SK-N-MC (cell line): ENCODE measurements around the gene PRDM16.

ENCODE experiments used
- DNase-seq: peaks from one replicate; pipeline ENCODE4 v3.0.0-alpha.2; 2011; ENCODE audit warnings: low read depth, low spot score
- H3K27ac ChIP-seq: fragments of 200-600 bp; sonication (generic); 2 replicates; pipeline ENCODE4 v1.5.1; 2016; ENCODE audit warnings: mixed run types
- H3K36me3 ChIP-seq: fragments of 200-600 bp; sonication (generic); 2 replicates; pipeline ENCODE4 v1.6.1; 2017; ENCODE audit warnings: antibody characterized with exemption, low read length, mixed read lengths; ENCODE audit not compliant: insufficient read depth
- H3K4me3 ChIP-seq: fragments of 200-600 bp; sonication (generic); 2 replicates; pipeline ENCODE4 v1.5.1; 2016
- H3K9ac ChIP-seq: fragments of 200-600 bp; sonication (generic); 2 replicates; pipeline ENCODE4 v1.8.0; 2017; ENCODE audit warnings: mixed run types, mixed read lengths; ENCODE audit not compliant: insufficient read length
- H3K9me3 ChIP-seq: fragments of 200-600 bp; sonication (generic); 2 replicates; pipeline ENCODE4 v1.6.1; 2017; ENCODE audit warnings: low read depth, mild to moderate bottlenecking, antibody characterized with exemption, low read length, moderate library complexity, mixed read lengths
- EZH2 ChIP-seq: fragments of 200-600 bp; sonication (generic); IDR thresholded peaks from one replicate; pipeline ENCODE4 v1.6.1; 2017; ENCODE audit warnings: antibody characterized with exemption
- FOXP2 ChIP-seq: optimal IDR thresholded peaks from 2 replicates; pipeline ENCODE3; 2011; ENCODE audit warnings: mild to moderate bottlenecking, moderate library complexity; ENCODE audit not compliant: insufficient read depth; ENCODE audit errors: extremely low read length, control extremely low read depth
- POLR2AphosphoS5 ChIP-seq: IDR thresholded peaks from 2 replicates; pipeline ENCODE4 v1.6.1; 2012; ENCODE audit warnings: mild to moderate bottlenecking, low read depth, low read length, borderline replicate concordance

Gene PRDM16

DNA sequence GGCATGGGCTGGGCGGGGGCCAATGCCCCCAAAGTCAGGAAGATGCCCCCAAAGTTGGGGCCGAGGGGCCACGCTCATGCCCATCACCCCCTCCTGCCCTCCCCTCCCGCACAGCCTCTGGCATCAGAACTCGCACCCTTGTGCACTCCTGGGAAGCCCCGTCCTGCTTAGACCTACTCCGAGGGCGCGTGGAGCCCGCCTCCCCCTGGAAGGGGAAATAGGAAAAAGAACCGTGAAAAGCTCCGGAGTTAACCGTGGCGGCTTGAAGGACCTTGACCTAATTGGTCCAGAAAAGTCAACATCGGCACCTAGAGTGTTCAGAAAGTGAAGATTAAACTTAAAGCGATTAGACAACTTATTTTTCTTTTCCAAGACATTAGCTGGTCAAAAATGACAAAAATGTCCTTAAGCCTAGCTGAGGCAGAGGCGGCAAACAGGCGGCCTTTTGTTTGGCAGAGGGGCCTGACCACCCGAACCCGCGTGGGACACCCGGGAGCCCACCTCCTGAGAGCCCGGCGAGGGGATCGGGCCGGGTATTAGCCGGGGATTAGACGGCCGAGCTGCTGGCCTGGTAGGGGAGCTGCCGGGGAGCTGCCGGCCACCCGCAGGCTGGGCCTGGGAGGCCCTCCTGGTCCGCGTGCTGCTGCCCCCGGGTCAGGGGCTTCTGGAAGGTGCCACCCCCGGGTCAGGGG lies 65.5 kb downstream of the PRDM16 start:
- TF ChIP-seq FOXP2 (no peak), POLR2AphosphoS5 (no peak), EZH2 (no peak)
- Histone ChIP-seq H3K9me3 (no peaks in the 10 kb centered on the region), H3K36me3 (no peaks in the 10 kb centered on the region), H3K4me3 (no peak overlapping the region), H3K9ac (no peak overlapping the region), H3K27ac (no peak overlapping the region)
- DNase-seq = no peak

DNA sequence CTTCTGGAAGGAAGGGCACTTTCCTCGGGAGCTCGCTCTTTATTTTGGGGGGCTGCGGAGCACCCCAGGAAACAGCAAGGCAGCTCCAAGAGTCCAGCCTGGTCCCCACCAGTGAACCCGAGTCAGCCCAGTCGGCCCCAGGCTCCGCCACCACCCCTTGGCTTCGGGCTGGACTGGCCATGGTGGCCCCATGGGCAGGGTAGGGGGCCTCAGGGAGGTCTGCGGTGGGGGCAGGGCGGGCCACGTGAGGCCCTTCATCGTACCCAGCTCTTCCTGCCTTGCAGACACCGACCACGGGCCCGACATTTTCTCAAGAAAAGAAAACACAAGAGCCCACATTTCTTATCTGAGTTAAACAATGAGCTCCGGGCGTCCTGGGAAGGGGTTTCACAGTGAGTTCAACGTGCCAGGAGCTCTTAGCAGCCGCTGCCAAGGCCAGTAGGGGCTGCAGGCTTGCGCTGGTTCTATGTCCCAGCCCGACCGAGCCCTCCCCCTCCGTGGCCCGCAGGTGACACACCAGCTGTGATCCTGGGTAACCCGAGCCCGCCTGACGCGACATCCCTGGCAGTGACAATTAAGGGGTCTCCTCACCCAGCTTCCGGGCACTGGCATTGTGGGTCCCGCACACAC lies 66.2 kb downstream of the PRDM16 start:
- no peak for DNase-seq
- Histone ChIP-seq H3K27ac (no peak overlapping the region), H3K36me3 (no peaks in the 10 kb centered on the region), H3K4me3 (no peak overlapping the region), H3K9me3 (no peaks in the 10 kb centered on the region), H3K9ac (no peak overlapping the region)
- TF ChIP-seq FOXP2 (no peak), EZH2 (no peak), POLR2AphosphoS5 (no peak)

DNA sequence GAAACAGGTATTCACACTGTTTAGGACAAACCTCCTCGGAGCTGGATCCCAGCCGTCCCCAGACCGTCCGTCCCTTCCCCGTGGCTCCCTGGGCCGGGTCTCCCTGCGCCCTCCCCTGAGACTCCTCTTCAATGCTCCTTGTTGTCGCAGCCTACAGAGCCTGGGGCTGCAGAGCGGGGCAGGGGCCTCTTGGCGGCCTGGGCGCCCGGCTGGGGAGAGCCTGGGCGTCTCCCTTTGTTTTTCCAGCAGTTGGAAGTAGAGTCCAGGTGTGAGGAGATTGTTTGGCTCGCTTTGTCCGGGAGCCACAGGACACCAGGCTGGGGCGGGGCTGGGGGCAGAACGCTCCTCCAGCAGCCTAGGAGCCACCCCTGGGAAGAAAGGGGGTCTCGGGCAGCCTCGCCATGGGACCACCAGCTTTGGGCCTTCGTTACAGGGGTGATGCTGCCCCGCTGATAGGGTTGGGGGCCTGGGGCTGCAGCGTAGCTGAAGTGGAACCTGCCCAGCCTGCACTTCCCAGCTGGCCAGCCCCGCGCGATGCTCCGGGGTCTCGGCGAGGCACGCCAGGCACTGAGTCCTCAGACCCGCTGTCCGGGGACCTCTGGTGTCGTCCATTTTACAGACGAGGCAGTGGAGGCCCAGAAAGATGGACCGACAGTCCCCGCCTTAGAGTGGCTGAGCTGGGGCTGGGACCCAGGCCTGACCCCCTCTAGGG lies 66.9 kb downstream of the PRDM16 start:
- TF ChIP-seq POLR2AphosphoS5 (no peak), FOXP2 (no peak), EZH2 (no peak)

GRCh38 chr1:3136532-3136931 lies 67.5 kb downstream of the PRDM16 start:
- H3K27ac ChIP-seq = no peak overlapping the region
- H3K9me3 ChIP-seq = no peaks in the 10 kb centered on the region
- DNase-seq = no peak
- H3K4me3 ChIP-seq = no peak overlapping the region
- TF ChIP-seq POLR2AphosphoS5 (no peak), EZH2 (no peak)
- no peak overlapping the region for H3K9ac ChIP-seq
- no peaks in the 10 kb centered on the region for H3K36me3 ChIP-seq

More for the DNA sequence above, 66.9 kb downstream of the PRDM16 start:
- Histone ChIP-seq H3K9me3 (no peaks in the 10 kb centered on the region), H3K36me3 (no peaks in the 10 kb centered on the region), H3K9ac (no peak overlapping the region), H3K4me3 (no peak overlapping the region), H3K27ac (no peak overlapping the region)
- no peak for DNase-seq

DNA sequence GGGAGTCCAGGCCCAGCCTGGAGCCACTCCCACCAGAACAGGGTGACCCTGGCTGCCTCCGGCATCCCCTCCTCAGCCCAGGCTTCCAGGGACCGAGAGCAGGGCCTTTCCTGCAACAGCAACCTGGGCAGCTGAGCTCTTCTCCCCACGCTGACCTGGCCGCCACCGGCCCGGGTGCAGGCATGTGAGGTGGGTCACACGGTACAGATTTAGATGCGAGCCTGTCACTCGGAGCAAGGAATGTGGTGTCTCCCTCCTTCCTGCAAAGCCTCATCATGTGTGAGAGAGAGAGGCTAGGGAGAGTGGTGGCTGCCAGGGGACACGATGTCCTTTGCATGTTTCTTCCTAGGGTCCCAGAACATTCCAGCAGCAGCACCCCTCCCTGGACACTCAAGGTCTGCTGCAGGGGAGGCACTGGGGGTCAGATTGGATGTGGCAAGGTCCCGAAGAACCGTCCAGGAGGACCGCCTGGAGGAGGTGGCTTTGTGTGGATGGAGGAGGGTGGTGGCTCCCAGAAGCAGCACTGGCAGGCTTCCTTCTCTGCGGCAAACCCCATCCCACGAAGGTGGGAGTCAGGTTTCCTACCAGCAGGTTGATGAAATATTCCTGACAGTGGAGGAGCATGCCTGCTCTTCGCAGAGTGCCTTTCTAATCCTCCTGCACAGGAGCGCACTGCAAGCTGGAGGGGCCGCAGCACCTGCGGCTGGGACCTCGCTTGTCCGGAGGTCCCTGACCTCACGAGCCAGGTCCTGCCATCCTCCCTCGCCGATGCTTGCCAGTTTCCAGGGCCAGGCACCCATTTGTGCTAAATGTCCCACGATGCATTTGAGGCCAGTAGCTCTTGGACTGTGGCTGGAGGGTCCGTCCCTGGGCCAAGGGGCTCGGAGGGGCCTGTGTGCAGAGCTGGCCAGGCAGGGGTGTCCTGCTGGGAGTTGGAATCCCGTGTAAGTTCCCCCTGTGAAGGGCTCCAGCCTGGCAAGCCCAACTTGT lies 68.4 kb downstream of the PRDM16 start:
- no peak for DNase-seq

DNA sequence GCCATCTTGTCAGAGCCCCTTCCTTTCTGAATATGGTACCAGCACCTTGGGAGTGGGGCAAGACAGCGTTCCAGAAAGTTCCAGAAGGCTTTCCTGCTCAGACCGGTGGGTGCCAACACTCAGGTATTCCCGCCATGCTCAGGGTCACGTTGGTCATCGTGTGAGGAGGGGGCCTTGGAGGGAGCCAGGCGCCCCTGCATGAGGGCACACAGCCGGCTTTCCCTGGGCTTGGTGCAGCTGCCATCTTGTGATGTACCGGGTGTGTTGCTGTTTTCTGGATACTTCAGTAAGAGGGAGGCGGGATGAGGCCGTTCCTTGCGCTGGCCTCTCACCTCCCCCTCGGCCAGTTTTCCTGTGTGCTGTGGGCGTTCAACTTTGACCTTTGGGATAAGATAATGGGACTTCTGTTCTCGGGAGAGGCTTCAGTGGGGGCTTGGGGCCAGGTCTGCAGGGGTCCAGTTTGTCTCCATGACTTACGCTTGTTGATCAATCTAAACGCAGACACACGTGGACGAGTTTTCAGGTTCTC lies 69.7 kb downstream of the PRDM16 start:
- no peak for DNase-seq
- no peak overlapping the region for H3K4me3 ChIP-seq
- no peak overlapping the region for H3K9ac ChIP-seq
- no peaks in the 10 kb centered on the region for H3K36me3 ChIP-seq
- no peak for TF ChIP-seq EZH2
- TF ChIP-seq POLR2AphosphoS5 = no peak
- no peak for TF ChIP-seq FOXP2
- no peak overlapping the region for H3K27ac ChIP-seq
- H3K9me3 ChIP-seq = no peaks in the 10 kb centered on the region

More for the DNA sequence above, 68.4 kb downstream of the PRDM16 start:
- Histone ChIP-seq H3K4me3 (no peak overlapping the region), H3K9ac (no peak overlapping the region), H3K36me3 (no peaks in the 10 kb centered on the region), H3K27ac (no peak overlapping the region), H3K9me3 (no peaks in the 10 kb centered on the region)
- no peak for TF ChIP-seq POLR2AphosphoS5
- peak; percentile 42 for TF ChIP-seq EZH2

GRCh38 chr1:3139451-3139852 lies 70.4 kb downstream of the PRDM16 start:
- Histone ChIP-seq H3K27ac (no peak overlapping the region), H3K4me3 (no peak overlapping the region), H3K9ac (no peak overlapping the region), H3K36me3 (no peaks in the 10 kb centered on the region), H3K9me3 (no peaks in the 10 kb centered on the region)
- DNase-seq = no peak
- TF ChIP-seq POLR2AphosphoS5 (no peak), FOXP2 (no peak), EZH2 (no peak)

DNA sequence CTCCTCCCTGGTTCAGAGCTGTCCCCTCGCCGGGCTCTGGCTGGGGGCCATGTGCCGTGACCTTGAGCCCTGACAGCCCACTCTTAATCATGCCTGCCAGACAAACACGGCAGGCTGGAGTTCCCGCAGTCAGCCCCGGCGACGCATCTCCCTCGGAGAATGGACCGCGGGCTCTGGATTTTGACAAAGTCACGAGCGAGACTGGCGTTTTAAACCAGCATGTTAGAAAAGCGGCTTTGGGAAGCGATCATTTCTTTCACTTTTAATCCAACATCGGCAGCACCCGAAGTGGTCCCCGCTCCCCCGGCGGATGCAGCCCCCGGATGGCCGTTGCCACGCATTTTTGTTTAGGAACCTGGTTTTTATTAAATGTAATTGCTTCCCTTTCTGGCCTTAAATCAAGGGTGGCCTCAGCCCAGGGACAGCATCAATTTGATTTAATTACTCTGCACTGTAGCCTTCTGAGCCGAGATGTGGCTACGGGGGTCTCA lies 70.9 kb downstream of the PRDM16 start:
- Histone ChIP-seq H3K4me3 (no peak overlapping the region), H3K9ac (no peak overlapping the region), H3K27ac (no peak overlapping the region), H3K36me3 (no peaks in the 10 kb centered on the region), H3K9me3 (no peaks in the 10 kb centered on the region)
- DNase-seq = no peak
- TF ChIP-seq EZH2 (peak; percentile 58), POLR2AphosphoS5 (no peak), FOXP2 (no peak)
